Endothelial cell of umbilical vein (primary cell): Measurements from ENCODE around the gene IRF1. TPM values are rescaled to one million over a fixed set of nuclear protein-coding genes. Genes with fewer than 3 reads are reported as not detected.
A peak's percentile ranks its signal among the peaks of the same experiment; 100 is the strongest.

Experiments
- BruUV-seq: library from RNA; stranded (reverse); fragments of 400-500 nt; replicated peaks from 2 replicates; lab custom pipeline; 2021; lab: Mats Ljungman, UMichigan
- CTCF ChIA-PET: fragments of 300-600, 350-600 bp; sonication (Branson Sonifier 250); formaldehyde crosslinking; loops from one replicate; lab custom pipeline; 2021; ENCODE audit warnings: antibody characterized with exemption, inconsistent platforms; lab: Charles Lee
- POLR2A ChIA-PET: fragments of 300-600, 350-600 bp; sonication (Branson Sonifier 250); formaldehyde crosslinking; loops from one replicate; lab custom pipeline; 2021; ENCODE audit warnings: antibody characterized with exemption, inconsistent platforms; lab: Charles Lee
- DNase-seq: peaks from one replicate; pipeline ENCODE4 v3.0.0-alpha.2; 2011; ENCODE audit warnings: low read depth, low spot score
- FAIRE-seq: peaks from 2 replicates; lab custom pipeline; 2011; peaks lifted over from hg19 to GRCh38; lab: Jason Lieb, UNC
- H2AFZ ChIP-seq: 2 replicates; pipeline ENCODE4 v1.6.0; 2012; ENCODE audit warnings: low read depth, low read length, control low read depth, inconsistent platforms
- H3K27ac ChIP-seq: 2 replicates; pipeline ENCODE4 v1.5.1; 2011; ENCODE audit warnings: low read depth, mild to moderate bottlenecking, control low read depth, low read length, moderate library complexity; ENCODE audit not compliant: insufficient read depth
- H3K27me3 ChIP-seq, 2 experiments: 2 replicates each; pipeline versions ENCODE4 v1.6.0 to v1.6.1; 2011; ENCODE audit warnings: low read length in 2 of 2, mixed read lengths in 1 of 2; ENCODE audit not compliant: control insufficient read depth in 2 of 2, insufficient read depth in 2 of 2
- H3K36me3 ChIP-seq, 2 experiments: 2 replicates in 1 of 2; 3 replicates in 1 of 2; pipeline ENCODE4 v1.5.1; 2011; ENCODE audit warnings: low read length in 2 of 2, mild to moderate bottlenecking in 1 of 2, moderate library complexity in 1 of 2; ENCODE audit not compliant: control insufficient read depth in 2 of 2, insufficient read depth in 2 of 2; ENCODE audit errors: extremely low read depth in 1 of 2
- H3K4me1 ChIP-seq: 3 replicates; pipeline ENCODE4 v1.5.1; 2011; ENCODE audit warnings: mild to moderate bottlenecking, low read length; ENCODE audit not compliant: control insufficient read depth, insufficient read depth; ENCODE audit errors: extremely low read depth
- H3K4me2 ChIP-seq: 2 replicates; pipeline ENCODE4 v1.6.1; 2011; ENCODE audit warnings: low read length, control low read depth, mixed read lengths; ENCODE audit not compliant: insufficient read depth
- H3K4me3 ChIP-seq, 3 experiments: fragments of 200-600 bp in 1 of 3; sonication (generic), shearing (Covaris generic) in 1 of 3; replicated peaks in 1 of 3; 2 replicates each; pipeline ENCODE4 v1.5.1; 2011 to 2016; ENCODE audit warnings: control low read depth in 3 of 3, low read length in 3 of 3, mild to moderate bottlenecking in 2 of 3, inconsistent platforms in 1 of 3, low read depth in 1 of 3, moderate library complexity in 1 of 3; ENCODE audit not compliant: insufficient read depth in 1 of 3
- H3K79me2 ChIP-seq: 2 replicates; pipeline ENCODE4 v1.6.0; 2012; ENCODE audit warnings: low read length, inconsistent platforms; ENCODE audit not compliant: control insufficient read depth, insufficient read depth
- H3K9ac ChIP-seq: replicated peaks from 2 replicates; pipeline ENCODE3; 2011; ENCODE audit warnings: low read length, control low read depth; ENCODE audit not compliant: insufficient read depth; ENCODE audit errors: extremely low read depth
- H3K9me1 ChIP-seq: replicated peaks from 3 replicates; pipeline ENCODE4 v1.6.0; 2011; ENCODE audit warnings: mild to moderate bottlenecking, low read length; ENCODE audit not compliant: control insufficient read depth, insufficient read depth; ENCODE audit errors: extremely low read depth
- H3K9me3 ChIP-seq: replicated peaks from 2 replicates; pipeline ENCODE4 v1.5.1; 2012; ENCODE audit warnings: low read length, inconsistent platforms; ENCODE audit not compliant: control insufficient read depth, insufficient read depth
- H4K20me1 ChIP-seq: replicated peaks from 2 replicates; pipeline ENCODE3; 2011; ENCODE audit warnings: mild to moderate bottlenecking, low read length; ENCODE audit not compliant: control insufficient read depth, insufficient read depth; ENCODE audit errors: extremely low read depth
- CTCF ChIP-seq, 2 donors: IDR thresholded peaks; 1 replicate in 1 of 2; 2 replicates in 1 of 2; pipeline ENCODE4 v1.5.1; 2011; ENCODE audit warnings: low read length in 2 of 2, mild to moderate bottlenecking in 2 of 2, moderate library complexity in 2 of 2, control low read depth in 1 of 2, inconsistent platforms in 1 of 2, low read depth in 1 of 2; ENCODE audit not compliant: insufficient read depth in 1 of 2; ENCODE audit errors: extremely low read depth in 1 of 2
- GATA2 ChIP-seq: IDR thresholded peaks from 2 replicates; pipeline ENCODE4 v1.7.0; 2011; ENCODE audit warnings: low read depth, mild to moderate bottlenecking, moderate library complexity, mixed read lengths, low read length; ENCODE audit not compliant: insufficient read length, insufficient read depth
- dilution Hi-C: fragments of 300-500 bp; cut with MboI; formaldehyde crosslinking; loops from one replicate; pipeline ENCODE4 v1.15.0; 2019; ENCODE audit warnings: low sequenced_read_pairs; ENCODE audit not compliant: extremely low pct_ligation_motif_present
- intact Hi-C: fragments of 100-400 bp; cut with micrococcal nuclease; formaldehyde crosslinking; loops from one replicate; pipeline ENCODE4 v1.10.0; 2022
- polyA plus RNA-seq, 4 experiments: library from polyadenylated mRNA; depleted of rRNA in 3 of 4; stranded (reverse) in 3 of 4; unstranded in 1 of 4; fragments of >200 nt; gene quantifications; 2 replicates each; pipeline versions ENCODE4 v1.2.1 to v1.2.3, GENCODE V29; 2011 to 2012; ENCODE audit warnings: missing spikeins in 1 of 4
- total RNA-seq: library from RNA; stranded (reverse); gene quantifications from 2 replicates; pipeline ENCODE4 v1.2.3, GENCODE V29; 2021

IRF1 gene
- total and polyA plus RNA-seq, 2 donors (not counting 3 experiments of a cell fraction or from before 2014, with no cell fraction given), result 12.3 to 28.0 TPM

DNA sequence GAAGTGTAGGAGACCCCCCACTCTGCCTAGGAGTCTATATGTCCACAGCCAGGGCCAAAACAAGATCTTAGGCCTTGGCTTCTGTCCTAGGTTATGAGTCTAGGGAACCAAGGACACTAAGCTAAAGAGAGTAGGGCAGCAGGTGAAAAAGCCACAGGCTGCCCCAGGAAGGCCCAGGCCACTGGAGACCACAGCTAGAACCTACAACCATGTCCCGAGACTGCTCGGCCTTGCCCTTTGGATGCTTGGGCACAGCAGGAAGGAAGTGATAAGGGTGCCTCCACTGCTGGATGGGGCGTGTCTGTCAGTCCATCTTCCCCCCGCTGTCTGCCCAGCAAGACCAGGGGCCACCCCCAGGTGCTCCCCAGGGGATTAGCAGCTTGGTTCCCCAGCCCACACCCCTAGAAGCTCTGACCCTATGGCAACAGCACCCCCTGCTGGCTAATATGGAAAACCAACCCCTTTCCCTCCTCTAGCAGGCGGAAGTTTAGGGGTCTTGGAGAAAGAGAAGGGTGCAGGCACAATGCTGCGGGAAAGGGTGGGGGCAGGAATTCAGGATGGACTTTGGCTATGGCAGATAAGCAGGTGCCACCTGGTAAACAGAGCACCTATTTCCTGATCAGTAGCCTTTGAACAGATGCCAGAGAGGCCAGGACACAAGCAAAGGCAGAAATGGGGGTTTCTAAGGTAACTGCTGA is 10.5 kb upstream of the IRF1 start:
- FAIRE-seq, result peak; percentile 93
- peak; percentile 71 for DNase-seq

More for the DNA sequence above, 10.5 kb upstream of the IRF1 start:
- Histone ChIP-seq H3K79me2 (no peaks in the 10 kb centered on the region), H3K4me3 (no peak overlapping the region), H3K9me1 (no peaks in the 10 kb centered on the region), H3K36me3 (no peaks in the 10 kb centered on the region), H2AFZ (peak overlapping the region; percentile 6), H3K9ac (no peak overlapping the region), H3K4me2 (no peak overlapping the region), H4K20me1 (no peaks in the 10 kb centered on the region), H3K27me3 (no peaks in the 10 kb centered on the region), H3K27ac (peak overlapping the region; percentile 27), H3K4me1 (peaks cover 42% of the 10 kb centered on the region), H3K9me3 (no peaks in the 10 kb centered on the region)
- BruUV-seq, result no TSS peak
- intact Hi-C loops, result loop anchor here (1.0 kb wide), 3 partner anchors 82 to 115 kb away; no protein-coding TSS in a partner anchor
- POLR2A ChIA-PET, result interaction anchor here (1.4 kb wide), 1 partner anchor 11 kb away, joined by 8 read pairs; the partner anchor contains the start of gene IRF1
- dilution Hi-C loops, result no loop called here
- CTCF ChIA-PET, result interaction anchor here (0.6 to 8.4 kb wide), 31 partner anchors 9 to 382 kb away, joined by 3 to 220 read pairs (median 5); partner anchors contain the start of gene IRF1
- TF ChIP-seq GATA2 (no peak), CTCF (IDR thresholded peaks at IDR 0.05; ENCODE audit: extremely low read depth in 1 of 2, insufficient read depth in 1 of 2, low read depth in 1 of 2, low read length in 2 of 2) (peak; percentile 78 to 79)
